Activated T-helper 2 cell treated with anti-CD3 and anti-CD28 coated beads, Interferon-gamma antibody, Interleukin-2, Interleukin-4, amounts not matched to agents 10 μg/mL and 5 μg/mL and 100 μg/mL, durations not matched to agents 14 hours and 24 hours and 36 hours (primary cell): ENCODE measurements around the gene PDCD6IP. TPM values are rescaled to one million over a fixed set of nuclear protein-coding genes. Genes with fewer than 3 reads are reported as not detected.

ENCODE experiments used
- DNase-seq: peaks from one replicate; pipeline ENCODE4 v3.0.0; 2021; ENCODE audit warnings: low spot score
- H3K27ac Mint-ChIP-seq: one replicate; pipeline ENCODE4 v1.8.0; 2021; ENCODE audit warnings: mixed read lengths
- H3K27me3 Mint-ChIP-seq: one replicate; pipeline ENCODE4 v1.8.0; 2021; ENCODE audit warnings: low read depth, mixed read lengths
- H3K36me3 Mint-ChIP-seq: one replicate; pipeline ENCODE4 v1.8.0; 2021; ENCODE audit warnings: low read depth, mixed read lengths
- H3K4me1 Mint-ChIP-seq: one replicate; pipeline ENCODE4 v1.8.0; 2021; ENCODE audit warnings: low read depth, mixed read lengths
- H3K4me3 Mint-ChIP-seq: one replicate; pipeline ENCODE4 v1.8.0; 2021; ENCODE audit warnings: low read depth, mild to moderate bottlenecking, moderate library complexity, mixed read lengths
- H3K9me3 Mint-ChIP-seq: one replicate; pipeline ENCODE4 v1.8.0; 2021; ENCODE audit warnings: mixed read lengths
- intact Hi-C: fragments of 100-400 bp; cut with micrococcal nuclease; formaldehyde crosslinking; loops from one replicate; pipeline ENCODE4 v1.15.1; 2023
- total RNA-seq: library from RNA; stranded (reverse); gene quantifications from 2 replicates; pipeline ENCODE4 v1.2.3, GENCODE V29; 2022

PDCD6IP gene
- total RNA-seq, 1 donor from 2014 or later, result 180 TPM

- no peak for DNase-seq
- H3K27me3 Mint-ChIP-seq, result no peaks in the 10 kb centered on the region
- no peak overlapping the region for H3K27ac Mint-ChIP-seq
- H3K9me3 Mint-ChIP-seq, result no peaks in the 10 kb centered on the region
- H3K36me3 Mint-ChIP-seq, result peaks cover 59% of the 10 kb centered on the region
- intact Hi-C loops, result no loop called here
- H3K4me3 Mint-ChIP-seq, result no peak overlapping the region
- peaks cover 48% of the 10 kb centered on the region for H3K4me1 Mint-ChIP-seq
Observed at GRCh38 chr3:33803252-33803651, 4.8 kb downstream of the PDCD6IP start.

GRCh38 chr3:33803894-33804526 is 5.6 kb downstream of the PDCD6IP start:
- no peak for DNase-seq
- intact Hi-C loops, result no loop called here
- no peak overlapping the region for H3K27ac Mint-ChIP-seq
- no peaks in the 10 kb centered on the region for H3K9me3 Mint-ChIP-seq
- no peak overlapping the region for H3K4me3 Mint-ChIP-seq
- H3K36me3 Mint-ChIP-seq, result peaks cover 65% of the 10 kb centered on the region
- peaks cover 54% of the 10 kb centered on the region for H3K4me1 Mint-ChIP-seq
- H3K27me3 Mint-ChIP-seq, result no peaks in the 10 kb centered on the region

DNA sequence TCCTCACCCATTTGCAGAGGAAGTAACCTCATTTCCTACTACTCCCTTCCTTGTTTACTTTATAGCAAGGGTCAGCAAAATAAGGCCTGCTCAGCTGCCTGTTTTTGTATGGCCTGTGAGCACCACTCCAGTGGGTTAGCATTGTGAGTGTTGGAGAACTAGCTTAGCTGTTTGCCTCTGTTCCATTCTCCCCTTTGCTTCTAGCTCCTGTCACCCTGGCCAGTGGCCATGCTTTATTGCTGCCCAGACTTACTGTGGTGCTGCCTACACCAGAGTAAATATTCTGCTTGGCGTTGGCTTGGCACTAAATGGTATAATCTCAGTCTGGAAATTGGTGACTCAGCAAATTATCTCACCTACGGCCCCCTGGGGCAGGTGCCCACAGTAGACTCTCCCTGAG is 8.8 kb downstream of the PDCD6IP start:
- H3K4me1 Mint-ChIP-seq, result peaks cover 43% of the 10 kb centered on the region
- H3K27ac Mint-ChIP-seq, result no peak overlapping the region
- intact Hi-C loops, result no loop called here
- no peak for DNase-seq
- no peaks in the 10 kb centered on the region for H3K9me3 Mint-ChIP-seq
- H3K27me3 Mint-ChIP-seq, result no peaks in the 10 kb centered on the region
- peaks cover 55% of the 10 kb centered on the region for H3K36me3 Mint-ChIP-seq
- H3K4me3 Mint-ChIP-seq, result no peak overlapping the region

DNA sequence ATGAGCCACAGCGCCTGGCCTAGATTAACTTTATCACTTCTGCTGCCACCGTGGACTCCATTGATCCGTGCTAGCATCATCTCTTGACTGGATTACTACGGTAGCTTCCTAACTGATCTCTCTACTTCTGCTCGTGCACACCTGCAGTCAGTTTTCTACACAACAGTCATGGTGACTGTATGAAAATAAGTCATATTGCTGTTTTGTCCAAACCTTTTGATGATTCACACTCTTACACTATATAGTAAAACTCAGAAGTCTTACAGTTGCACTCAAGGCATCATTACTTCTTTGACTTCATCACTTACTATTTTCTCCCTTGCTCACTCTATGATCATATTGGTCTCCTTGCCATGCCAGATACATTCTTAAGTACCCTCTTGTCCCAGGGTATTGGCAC is 10.1 kb downstream of the PDCD6IP start:
- Mint-ChIP-seq H3K27ac (no peak overlapping the region), H3K4me3 (no peak overlapping the region), H3K9me3 (no peaks in the 10 kb centered on the region), H3K27me3 (no peaks in the 10 kb centered on the region), H3K4me1 (peaks cover 36% of the 10 kb centered on the region), H3K36me3 (peaks cover 49% of the 10 kb centered on the region)
- DNase-seq, result no peak
- intact Hi-C loops, result no loop called here

DNA sequence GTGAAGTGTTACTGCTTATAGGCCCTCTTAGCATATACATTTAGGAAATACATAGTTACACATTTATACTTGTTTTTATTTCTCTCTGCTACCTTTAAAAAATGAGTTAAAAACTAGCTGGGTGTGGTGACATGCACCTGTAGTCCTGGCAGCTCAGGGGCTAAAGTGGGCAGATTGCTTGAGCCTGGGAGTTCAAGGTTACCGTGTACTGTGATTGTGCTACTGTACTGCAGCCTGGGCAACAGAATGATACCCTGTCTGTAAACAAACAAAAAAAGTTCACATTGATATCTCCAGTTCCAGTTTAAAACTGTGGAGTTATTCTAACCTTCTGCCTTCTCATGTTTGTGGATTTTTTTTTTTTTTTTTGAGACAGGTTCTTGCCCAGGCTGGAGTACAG is 12.1 kb downstream of the PDCD6IP start:
- Mint-ChIP-seq H3K27ac (no peak overlapping the region), H3K27me3 (no peaks in the 10 kb centered on the region), H3K4me1 (peaks cover 27% of the 10 kb centered on the region), H3K36me3 (peaks cover 44% of the 10 kb centered on the region), H3K9me3 (no peaks in the 10 kb centered on the region), H3K4me3 (no peak overlapping the region)
- intact Hi-C loops, result no loop called here
- no peak for DNase-seq

DNA sequence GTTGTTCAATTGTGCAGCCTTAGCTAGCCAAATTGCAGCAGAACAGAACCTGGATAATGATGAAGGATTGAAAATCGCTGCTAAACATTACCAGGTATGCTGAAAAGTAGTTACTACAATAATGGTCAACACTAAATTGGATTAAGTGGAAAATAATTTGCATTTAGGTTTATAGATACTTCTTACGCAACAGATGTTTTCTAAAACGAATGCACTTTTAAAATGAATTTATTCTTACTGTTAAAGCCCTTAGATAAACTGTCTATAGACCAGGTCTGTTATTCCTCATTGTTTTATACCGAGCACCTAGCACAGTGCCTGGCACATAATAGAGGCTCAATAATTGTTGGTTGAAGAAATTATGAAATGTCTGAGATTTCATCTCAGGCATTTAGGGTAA is 23.6 kb downstream of the PDCD6IP start:
- H3K27me3 Mint-ChIP-seq, result no peaks in the 10 kb centered on the region
- H3K4me1 Mint-ChIP-seq, result no peaks in the 10 kb centered on the region
- H3K4me3 Mint-ChIP-seq, result no peak overlapping the region
- DNase-seq, result no peak
- peaks cover 48% of the 10 kb centered on the region for H3K36me3 Mint-ChIP-seq
- H3K27ac Mint-ChIP-seq, result no peak overlapping the region
- H3K9me3 Mint-ChIP-seq, result no peaks in the 10 kb centered on the region
- intact Hi-C loops, result no loop called here

DNA sequence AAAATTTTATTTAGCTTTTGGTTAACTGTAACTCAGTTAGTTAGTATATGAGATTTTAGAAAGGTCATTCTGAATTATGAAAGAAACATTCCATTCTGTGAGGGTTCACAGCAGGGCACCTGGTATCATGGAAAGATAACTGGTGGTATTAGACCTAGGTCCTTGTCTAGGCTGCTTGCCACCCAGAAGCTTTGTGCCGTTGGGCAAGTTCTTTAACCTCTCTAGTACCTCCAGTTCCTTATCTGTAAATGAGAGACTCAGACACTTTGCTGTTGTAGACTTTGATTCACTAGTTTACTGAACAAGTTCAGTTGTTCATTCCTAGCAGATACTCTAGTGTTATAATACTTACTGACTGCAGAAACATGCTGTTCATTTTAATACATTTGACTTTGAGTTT is 25.4 kb downstream of the PDCD6IP start:
- intact Hi-C loops, result no loop called here
- no peak for DNase-seq
- Mint-ChIP-seq H3K4me1 (no peaks in the 10 kb centered on the region), H3K36me3 (peaks cover 58% of the 10 kb centered on the region), H3K4me3 (no peak overlapping the region), H3K27me3 (no peaks in the 10 kb centered on the region), H3K27ac (no peak overlapping the region), H3K9me3 (no peaks in the 10 kb centered on the region)

GRCh38 chr3:33825111-33825510 is 26.7 kb downstream of the PDCD6IP start:
- intact Hi-C loops, result no loop called here
- Mint-ChIP-seq H3K27me3 (no peaks in the 10 kb centered on the region), H3K4me1 (no peaks in the 10 kb centered on the region), H3K9me3 (no peaks in the 10 kb centered on the region), H3K27ac (no peak overlapping the region), H3K36me3 (peaks cover 57% of the 10 kb centered on the region), H3K4me3 (no peak overlapping the region)
- no peak for DNase-seq

- no peaks in the 10 kb centered on the region for H3K27me3 Mint-ChIP-seq
- peaks cover 3% of the 10 kb centered on the region for H3K4me1 Mint-ChIP-seq
- peaks cover 63% of the 10 kb centered on the region for H3K36me3 Mint-ChIP-seq
- DNase-seq, result no peak
- no peak overlapping the region for H3K27ac Mint-ChIP-seq
- H3K9me3 Mint-ChIP-seq, result no peaks in the 10 kb centered on the region
- no peak overlapping the region for H3K4me3 Mint-ChIP-seq
- intact Hi-C loops, result no loop called here
Observed at GRCh38 chr3:33826206-33826605, 27.8 kb downstream of the PDCD6IP start.

DNA sequence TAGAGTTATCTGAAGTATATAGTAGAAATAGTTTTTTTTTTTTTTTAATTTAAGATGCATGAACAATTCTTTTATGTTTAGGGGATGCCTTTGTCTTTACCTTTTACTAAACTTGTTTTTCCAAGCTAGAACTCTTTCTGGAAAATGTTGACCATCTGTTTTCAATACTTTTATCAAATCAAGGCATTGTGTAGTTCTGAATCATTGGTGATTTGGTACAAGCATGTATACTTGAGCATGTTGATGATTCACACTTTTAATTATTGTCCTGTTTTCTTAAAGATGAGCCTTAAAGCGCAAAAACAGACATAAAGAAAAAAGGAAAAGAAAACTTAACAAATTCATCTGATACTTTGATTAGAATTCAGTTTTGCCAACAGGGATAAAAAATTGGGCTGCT is 28.3 kb downstream of the PDCD6IP start:
- peaks cover 63% of the 10 kb centered on the region for H3K36me3 Mint-ChIP-seq
- H3K27ac Mint-ChIP-seq, result no peak overlapping the region

GRCh38 chr3:33829720-33830119 is 31.3 kb downstream of the PDCD6IP start:
- intact Hi-C loops, result no loop called here
- Mint-ChIP-seq H3K27me3 (no peaks in the 10 kb centered on the region), H3K36me3 (peaks cover 68% of the 10 kb centered on the region), H3K27ac (peak overlapping the region; percentile 24), H3K9me3 (no peaks in the 10 kb centered on the region), H3K4me3 (no peak overlapping the region), H3K4me1 (peaks cover 12% of the 10 kb centered on the region)
- DNase-seq, result no peak

More for the DNA sequence above, 28.3 kb downstream of the PDCD6IP start:
- no peaks in the 10 kb centered on the region for H3K27me3 Mint-ChIP-seq
- H3K4me3 Mint-ChIP-seq, result no peak overlapping the region
- intact Hi-C loops, result no loop called here
- peaks cover 3% of the 10 kb centered on the region for H3K4me1 Mint-ChIP-seq
- no peaks in the 10 kb centered on the region for H3K9me3 Mint-ChIP-seq
- no peak for DNase-seq

DNA sequence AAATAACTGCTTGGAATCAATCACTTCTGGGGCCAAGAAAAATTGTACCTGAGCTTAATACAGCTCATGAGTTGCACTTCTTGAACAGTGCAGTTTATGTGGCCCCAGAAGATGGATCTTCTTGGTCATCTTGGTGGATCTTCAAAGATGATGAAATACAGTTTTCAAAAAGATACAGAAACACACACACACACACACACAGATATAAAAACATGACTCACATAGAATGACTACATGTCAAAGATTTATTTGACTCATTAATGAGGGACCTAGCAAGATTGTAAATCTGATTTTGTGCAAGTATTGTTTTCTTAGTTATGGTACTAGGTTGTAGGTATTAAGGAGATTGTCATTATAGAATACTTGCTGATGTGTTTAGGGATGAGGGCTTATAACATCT is 32.6 kb downstream of the PDCD6IP start:
- H3K27ac Mint-ChIP-seq, result no peak overlapping the region
- intact Hi-C loops, result no loop called here
- H3K4me1 Mint-ChIP-seq, result peaks cover 13% of the 10 kb centered on the region
- no peaks in the 10 kb centered on the region for H3K9me3 Mint-ChIP-seq
- DNase-seq, result no peak
- peaks cover 68% of the 10 kb centered on the region for H3K36me3 Mint-ChIP-seq
- no peaks in the 10 kb centered on the region for H3K27me3 Mint-ChIP-seq
- H3K4me3 Mint-ChIP-seq, result no peak overlapping the region

DNA sequence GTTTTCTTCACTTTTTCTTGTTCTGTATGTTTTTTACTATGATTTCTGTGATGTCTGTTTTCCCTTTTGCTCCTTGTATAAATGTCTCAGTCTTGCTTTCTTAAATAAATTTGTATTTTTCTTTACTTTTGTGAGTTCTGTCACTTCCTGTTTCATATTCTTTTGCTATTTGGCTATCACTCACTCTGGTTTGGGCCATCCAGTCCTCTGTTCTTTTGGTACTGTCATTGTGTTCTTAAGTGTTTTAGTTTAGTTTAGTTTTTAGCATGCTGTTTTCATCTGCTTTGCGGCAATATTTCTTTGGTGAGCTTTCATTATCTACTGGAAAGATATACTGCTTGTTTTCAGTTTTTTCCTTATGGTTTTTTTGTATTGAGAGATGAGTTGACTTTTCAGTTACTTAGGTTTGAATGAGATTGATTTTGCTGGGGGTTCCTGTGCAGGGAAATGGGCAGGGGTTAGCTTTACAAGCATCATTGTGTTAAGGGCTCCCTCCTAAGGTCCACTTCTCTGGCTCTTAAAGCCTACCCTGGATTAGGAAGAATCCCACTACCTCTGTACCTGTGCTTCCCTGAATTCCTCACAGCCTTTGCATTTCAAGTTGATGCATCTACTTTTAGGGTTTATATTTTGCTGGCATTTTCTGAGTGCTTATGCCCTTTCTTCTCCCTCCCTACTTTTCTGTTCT is 35.1 kb downstream of the PDCD6IP start:
- Mint-ChIP-seq H3K27ac (peak overlapping the region; percentile 13), H3K4me3 (no peak overlapping the region), H3K9me3 (no peaks in the 10 kb centered on the region), H3K4me1 (peaks cover 13% of the 10 kb centered on the region), H3K27me3 (no peaks in the 10 kb centered on the region), H3K36me3 (peaks cover 64% of the 10 kb centered on the region)
- DNase-seq, result no peak
- intact Hi-C loops, result no loop called here
